ENCODE results near the gene CCDC157. TPM values are rescaled to one million over a fixed set of nuclear protein-coding genes. Genes with fewer than 3 reads are reported as not detected.

The CCDC157 gene
- 4.8 and 5.5 TPM in 2 replicates for total RNA-seq

- intact Hi-C loops (cut with micrococcal nuclease) = loop anchor here (1.0 to 2.0 kb wide), 6 partner anchors 30 to 90 kb away; partner anchors contain the start of genes CASTOR1, MTFP1, OSM and RNF215
Measured at GRCh38 chr22:30356449-30357235, at the start of gene CCDC157, which contains the start of gene SF3A1. Gene CCDC157 (plus strand): TSS chr22:30357007. CDS start chr22:30366001, 8,994 bp downstream. Gene SF3A1 (minus strand): TSS chr22:30356894. CDS start chr22:30356792, 102 bp downstream.

- intact Hi-C loops (cut with micrococcal nuclease) = no loop called here
Measured at GRCh38 chr22:30307041-30307574, 49.7 kb upstream of the CCDC157 start.

DNA sequence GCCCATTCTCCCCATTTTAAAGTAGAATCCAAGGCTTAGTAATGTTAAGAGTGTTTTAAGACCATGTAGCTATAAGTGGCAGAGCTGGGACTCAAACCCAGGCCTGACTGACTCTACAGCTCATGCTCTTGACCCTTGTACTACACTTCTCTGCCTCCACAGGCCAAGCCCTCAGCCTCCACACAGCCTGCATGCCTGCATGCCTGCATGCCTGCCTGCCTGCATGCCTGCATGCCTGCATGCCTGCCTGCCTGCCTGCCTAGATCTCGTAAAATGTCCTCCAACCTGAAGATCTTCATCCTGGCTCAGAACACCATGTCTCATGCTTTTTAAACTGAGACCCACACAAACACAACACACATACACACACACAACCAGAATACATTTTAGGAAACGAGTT is 48.7 kb upstream of the CCDC157 start:
- intact Hi-C loops (cut with micrococcal nuclease) = no loop called here

DNA sequence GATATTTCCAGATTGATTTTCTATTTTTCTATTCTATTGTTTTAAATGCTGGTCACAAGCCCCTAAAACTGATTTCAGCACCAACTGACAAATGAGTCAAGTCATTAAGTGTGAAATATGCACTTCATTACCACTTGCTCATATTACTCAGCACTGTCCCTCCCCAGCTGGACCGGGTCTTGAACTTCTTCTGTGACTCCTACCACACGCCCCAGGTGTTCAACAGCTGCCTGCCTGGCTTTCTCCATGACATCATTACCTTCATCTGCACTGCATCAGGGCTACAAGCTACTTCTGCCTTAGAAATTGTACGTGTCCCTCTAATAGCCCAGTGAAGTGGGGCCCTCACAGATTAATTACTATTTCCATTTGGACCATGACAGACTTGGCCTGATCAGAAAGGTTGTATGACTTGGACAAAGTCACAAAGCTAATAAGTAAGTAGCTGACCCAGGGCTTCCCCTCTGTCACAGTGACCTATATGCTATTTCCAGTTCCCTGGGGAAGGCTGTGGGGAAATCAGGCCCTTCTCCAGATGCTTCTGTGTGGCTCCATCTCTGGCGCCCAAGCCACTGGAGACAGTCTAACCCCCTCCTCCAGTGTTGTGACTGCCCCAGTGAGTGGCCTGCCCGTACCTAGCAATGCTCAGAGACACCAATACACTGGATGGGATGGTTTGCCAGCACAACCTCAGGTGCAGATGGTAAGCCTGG is 48.1 kb upstream of the CCDC157 start:
- intact Hi-C loops (cut with micrococcal nuclease) = no loop called here

DNA sequence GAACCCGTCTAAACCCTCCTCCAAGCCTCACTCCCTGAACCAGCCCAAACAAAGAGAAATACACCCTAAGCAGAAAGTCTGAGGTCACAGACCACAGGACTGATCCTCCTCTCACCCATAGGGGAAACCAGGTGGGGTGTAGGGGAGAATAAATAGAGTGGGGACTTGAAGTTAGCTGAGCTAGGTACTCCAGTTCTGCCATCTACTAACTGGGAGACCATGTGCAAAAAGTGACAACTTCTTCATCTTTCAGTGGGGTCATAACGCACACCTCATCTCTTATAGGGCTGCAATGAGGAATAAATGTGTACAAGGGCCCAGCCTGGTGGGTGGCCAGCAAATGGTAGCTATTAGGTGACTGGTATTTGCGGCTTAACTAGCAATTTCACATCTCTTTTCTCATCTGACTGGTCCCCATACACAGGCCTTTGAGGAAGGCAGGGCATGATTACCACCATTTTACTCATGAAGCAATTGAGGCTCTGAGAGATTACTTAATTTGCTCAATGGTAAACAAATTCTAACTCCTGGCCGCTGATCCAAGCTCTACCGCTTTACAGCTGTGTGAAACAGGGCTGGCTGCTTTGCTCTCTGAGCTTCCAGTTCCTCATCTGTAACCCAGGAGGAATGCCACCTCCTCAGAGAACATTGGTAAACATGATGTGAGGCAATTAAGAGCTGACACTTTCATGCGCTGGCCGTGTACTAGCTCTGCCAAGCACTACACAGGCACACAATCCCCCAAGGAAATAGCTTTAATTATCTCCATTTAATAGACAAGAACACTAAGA is 46.7 kb upstream of the CCDC157 start:
- intact Hi-C loops (cut with micrococcal nuclease) = no loop called here

DNA sequence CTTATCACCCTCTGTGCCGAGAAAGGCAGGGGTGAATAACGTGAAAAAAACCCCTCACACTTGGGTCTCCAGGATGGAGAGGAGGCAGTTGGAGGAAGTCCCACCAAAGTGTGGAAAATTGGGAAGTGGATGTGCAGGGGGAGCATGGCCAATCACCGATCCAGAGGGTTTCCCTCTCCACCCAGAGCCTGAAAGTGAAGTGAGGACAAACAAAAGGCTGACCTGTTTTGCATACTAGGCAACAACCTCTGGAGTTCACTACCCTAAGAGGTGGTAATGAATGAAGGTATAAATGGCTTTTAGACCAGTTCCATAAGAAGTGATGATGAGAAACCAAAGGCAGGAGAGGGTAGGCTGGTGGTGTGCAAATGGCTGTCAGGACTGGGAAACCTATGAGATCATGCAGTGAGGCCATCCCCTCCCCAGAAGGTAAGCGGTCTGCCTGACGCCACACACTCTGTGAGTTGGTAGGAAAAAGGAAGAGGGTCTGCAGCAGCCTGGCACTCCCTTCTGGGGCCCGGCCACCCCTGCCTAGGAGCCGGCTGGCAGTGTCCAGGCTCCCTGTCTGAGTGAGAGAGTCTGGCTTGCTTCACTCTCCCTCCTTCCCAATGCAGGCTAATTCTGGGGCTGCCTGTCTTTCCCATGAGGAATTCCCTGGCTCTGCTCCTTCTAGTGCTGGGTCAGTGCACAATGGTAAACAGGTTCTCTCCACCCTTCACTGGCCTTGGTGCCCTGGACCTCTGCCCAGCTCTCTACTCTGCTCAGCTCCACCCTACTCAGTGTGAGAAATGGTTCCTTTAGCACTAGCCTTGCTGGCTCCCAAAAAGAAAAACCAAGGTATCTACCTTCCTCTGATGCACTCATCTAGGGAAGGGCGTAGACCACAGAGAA is 45.7 kb upstream of the CCDC157 start:
- intact Hi-C loops (cut with micrococcal nuclease) = no loop called here

DNA sequence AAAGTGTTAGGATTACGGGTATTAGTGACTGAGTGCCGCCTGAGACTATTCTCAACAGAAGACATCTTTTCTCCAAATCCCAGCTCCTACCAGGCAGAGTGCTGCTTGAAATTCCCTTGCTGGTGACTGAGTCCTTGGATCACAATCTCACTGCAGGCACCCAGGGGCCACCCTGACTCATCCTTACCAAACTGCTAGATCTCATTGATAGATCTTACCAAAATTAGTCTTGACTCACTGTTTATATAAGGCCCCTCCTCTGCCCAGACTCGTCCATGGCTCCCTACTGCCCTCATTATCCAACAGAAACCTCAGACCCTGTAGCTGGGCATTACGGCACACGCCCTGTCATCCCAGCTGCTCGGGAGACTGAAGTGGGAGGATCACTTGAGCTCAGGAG is 44.8 kb upstream of the CCDC157 start:
- intact Hi-C loops (cut with micrococcal nuclease) = no loop called here

GRCh38 chr22:30313527-30314363 is 43.1 kb upstream of the CCDC157 start:
- intact Hi-C loops (cut with micrococcal nuclease) = no loop called here

DNA sequence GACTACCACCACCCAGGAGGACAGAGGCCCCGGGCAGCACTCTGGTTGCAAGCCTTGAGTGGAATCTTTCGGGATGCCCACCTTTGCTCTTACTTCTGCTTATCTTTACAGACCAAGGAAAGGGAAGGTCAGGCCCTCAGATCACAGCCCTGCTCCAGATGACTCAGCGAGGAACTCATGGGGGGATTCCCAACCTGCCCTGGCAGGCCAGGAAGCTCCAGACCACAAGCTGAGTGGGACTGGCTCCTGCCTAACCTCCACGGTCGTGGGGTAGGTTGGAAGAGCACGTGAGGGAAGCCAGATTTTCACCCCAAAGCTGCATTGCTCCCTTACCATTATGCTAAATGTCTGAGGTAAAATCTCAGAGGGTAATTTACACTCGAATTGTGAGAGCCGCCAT is 41.9 kb upstream of the CCDC157 start:
- intact Hi-C loops (cut with micrococcal nuclease) = no loop called here

DNA sequence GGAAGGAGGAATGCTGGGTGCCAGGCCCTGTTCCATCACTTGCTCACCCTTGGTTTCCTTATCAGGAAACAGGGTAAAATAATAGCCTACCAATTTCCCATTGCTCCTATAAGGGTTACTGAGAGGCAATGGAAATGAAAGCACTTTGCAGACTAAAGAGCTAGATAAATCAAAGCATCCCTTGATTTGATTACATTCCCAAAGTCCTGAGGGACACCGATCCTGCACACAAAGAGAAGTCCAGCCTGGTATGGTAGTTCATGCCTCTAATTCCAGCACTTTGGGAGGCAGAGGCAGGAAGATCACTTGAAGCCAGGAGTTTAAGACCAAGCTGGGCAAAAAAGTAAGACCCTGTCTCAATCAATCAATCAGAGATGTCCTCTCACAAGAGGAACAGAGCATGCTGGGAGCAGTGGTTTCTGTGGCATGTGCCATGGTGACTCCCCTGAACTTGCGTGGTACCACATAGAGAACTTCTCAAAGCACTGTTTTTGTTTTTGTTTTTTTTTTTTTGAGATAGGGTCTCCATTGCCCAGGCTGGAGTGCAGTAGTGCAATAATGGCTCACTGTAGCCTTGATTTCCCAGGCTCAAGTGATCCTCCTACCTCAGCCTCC is 40.7 kb upstream of the CCDC157 start:
- intact Hi-C loops (cut with micrococcal nuclease) = no loop called here

DNA sequence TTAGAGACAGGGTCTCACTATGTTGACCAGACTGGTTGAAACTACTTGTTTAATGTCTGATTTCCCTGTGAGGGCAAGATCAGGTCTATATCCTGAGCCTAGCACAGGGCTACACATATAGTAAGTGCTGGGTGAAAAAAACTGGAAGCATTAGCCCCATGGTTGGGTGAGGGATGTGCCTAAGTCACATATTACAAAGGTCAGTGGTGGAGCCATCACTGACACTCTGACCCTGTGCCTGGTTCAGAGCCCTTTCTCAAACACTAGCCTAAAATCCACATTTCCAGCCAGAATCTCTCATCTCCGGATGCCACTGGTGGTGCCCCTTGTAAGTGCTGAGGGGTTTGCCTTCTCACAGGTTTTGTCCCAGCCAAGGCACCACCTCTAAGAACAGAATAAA is 39.0 kb upstream of the CCDC157 start:
- intact Hi-C loops (cut with micrococcal nuclease) = no loop called here

- intact Hi-C loops (cut with micrococcal nuclease) = no loop called here
Measured at GRCh38 chr22:30318799-30319419, 37.9 kb upstream of the CCDC157 start.

- intact Hi-C loops (cut with micrococcal nuclease) = no loop called here
Measured at GRCh38 chr22:30320021-30320556, 36.7 kb upstream of the CCDC157 start.

- intact Hi-C loops (cut with micrococcal nuclease) = no loop called here
Measured at GRCh38 chr22:30321461-30321860, 35.3 kb upstream of the CCDC157 start.

DNA sequence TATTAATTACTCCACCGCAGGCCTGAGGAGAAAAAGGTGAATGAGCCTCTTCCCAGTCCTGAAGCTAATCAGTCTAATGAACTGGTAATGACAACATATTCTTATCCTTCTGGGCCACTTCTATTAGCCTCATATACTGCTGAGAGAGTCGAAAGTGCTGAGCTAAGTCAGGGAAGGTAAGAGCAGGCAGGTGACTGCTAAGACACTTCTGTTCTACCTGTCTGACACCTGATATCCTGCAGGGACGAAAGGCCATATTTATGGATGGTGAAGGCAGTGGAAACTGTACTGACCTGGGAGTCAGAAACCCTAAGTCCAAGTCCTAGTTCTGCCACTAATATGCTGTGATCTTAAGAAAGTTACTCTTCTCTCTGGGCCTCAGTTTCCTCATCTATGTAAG is 33.6 kb upstream of the CCDC157 start:
- intact Hi-C loops (cut with micrococcal nuclease) = no loop called here

- intact Hi-C loops (cut with micrococcal nuclease) = no loop called here
Measured at GRCh38 chr22:30324014-30324730, 32.6 kb upstream of the CCDC157 start.

DNA sequence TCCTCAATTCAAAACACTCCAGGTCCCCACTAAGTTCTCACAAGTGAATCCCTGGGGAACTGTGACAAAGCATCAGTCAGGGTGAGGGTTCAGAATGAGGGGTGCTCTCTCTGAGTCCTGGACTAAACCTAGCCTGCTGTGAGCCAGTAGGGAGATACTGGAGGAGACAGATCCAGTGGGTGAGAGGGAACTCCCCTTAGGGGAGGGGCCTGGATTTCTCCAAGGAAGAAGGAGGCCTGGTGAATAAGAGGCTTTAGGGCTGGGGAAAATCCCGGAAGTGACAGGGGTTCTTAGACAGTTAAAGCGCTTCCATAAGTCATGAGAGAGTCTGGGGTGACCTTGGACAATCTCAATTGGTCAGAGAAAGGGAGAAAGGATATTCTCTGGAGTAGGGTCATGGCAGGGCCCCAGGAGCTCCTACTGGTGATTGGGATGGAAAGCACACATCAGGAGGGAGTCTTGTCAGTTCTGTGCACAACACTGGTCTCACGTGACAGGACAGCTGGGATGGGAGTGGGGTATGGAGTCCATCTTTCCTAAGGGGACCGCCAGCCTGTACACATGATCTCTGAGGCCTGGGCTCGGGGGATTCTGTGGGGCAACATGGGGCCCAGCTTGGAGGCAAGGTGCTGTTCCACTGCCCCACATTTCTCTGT is 31.6 kb upstream of the CCDC157 start:
- intact Hi-C loops (cut with micrococcal nuclease) = loop anchor here (5.0 kb wide), 2 partner anchors 62 to 597 kb away; partner anchors contain the start of gene RNF215
